ENCODE measurements around the gene TPSAB1.
"Not testable (repeated sequence)": the region's sequence is repeated elsewhere in the genome, so short reads cannot be mapped to it uniquely, and the experiment has no call there.

Gene TPSAB1

DNA sequence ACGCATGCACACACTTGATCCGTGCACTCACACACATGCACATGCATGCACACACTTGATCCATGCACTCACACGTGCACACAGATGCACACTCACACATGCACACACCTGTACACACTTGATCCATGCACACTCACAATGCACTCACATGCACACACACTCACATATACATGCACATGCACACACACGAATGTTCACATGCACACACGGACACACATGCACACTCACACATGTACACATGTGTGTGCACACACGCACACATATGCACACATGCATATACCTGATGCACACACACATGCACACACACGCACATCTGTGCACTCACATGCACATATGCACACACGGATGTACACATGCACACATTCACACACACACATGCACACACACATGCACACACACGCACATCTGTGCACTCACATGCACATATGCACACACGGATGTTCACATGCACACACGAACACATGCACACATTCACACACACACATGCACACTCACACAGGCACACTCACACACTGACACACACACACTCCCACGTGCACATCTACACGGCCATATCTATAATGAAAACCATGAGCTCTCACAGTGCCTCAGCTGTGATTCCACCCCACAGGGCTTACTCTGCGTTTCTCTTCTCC lies 7.5 kb downstream of the TPSAB1 start:
- not testable (repeated sequence) for DNase-seq (ENCODE audit: low read depth in 2 of 2)

DNA sequence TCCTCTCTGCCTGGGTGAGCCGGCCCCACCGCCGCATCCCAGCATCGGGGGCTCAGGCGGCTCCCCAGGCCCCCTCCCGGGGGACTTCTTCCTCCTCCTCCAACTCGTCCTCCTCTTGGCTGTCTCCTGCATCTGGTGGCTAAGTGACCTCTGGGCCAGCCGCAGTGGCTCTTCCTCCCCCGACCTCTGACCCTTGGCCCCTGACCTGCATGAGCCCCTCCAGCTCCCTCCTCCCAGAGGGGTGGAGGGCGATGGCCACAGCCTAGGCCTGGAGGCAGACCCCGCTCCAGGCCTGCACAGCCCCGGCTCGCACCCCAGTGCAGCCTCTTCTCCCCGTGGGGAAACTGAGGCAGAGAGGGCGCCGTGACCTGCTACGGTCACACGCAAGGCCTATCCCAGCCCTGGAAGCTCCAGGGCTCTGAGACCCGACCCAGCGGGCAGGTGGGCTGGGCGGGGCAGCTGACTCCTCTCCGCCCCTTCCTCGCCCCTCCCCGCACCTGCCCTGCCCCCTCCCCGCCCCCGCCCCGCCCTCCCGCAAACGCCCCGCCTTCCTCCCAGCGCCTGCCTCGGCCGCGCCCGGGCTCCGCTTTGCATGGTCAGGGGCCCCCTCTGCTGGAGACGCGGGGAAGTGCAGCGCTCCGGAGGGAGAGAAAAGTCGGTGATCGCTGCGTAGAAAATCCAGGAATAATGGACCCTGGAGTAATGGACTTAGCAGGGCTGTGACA lies 8.7 kb downstream of the TPSAB1 start:
- not testable (repeated sequence) for DNase-seq (ENCODE audit: low read depth in 2 of 2)

DNA sequence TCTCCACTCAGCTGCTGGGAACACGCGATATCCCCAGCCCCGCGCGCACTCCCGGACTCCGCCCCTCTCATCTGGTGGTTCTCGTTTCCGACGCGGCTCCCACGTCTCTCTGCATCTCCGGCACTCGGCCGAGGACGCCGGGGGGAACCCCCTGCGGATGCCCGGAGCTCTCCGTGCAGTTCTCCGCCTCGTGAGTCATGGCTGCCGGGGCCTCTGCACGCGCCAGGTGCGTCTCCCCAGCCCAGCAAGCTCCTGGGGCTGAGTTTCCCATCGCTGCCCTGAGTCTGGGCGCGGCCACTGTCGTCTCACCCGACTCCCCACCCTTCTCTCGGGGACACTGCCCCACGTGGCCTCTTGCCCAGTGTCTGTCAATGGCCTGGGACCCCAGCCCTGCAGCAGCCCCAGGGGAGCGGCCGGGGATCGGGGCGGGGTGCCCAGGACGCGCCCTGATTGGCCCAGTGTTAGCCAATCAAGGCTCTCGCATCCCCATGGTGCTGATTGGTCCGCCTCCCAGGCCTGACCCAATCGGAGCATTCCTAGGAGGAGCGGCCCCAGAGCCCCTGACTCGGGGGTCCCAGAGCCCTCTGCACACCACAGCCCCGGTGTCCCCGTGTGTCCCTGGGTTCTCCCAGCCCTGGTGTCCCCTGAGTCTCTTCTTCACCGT lies 13.3 kb downstream of the TPSAB1 start:
- DNase-seq (ENCODE audit: low read depth in 2 of 2), result not testable (repeated sequence)

DNA sequence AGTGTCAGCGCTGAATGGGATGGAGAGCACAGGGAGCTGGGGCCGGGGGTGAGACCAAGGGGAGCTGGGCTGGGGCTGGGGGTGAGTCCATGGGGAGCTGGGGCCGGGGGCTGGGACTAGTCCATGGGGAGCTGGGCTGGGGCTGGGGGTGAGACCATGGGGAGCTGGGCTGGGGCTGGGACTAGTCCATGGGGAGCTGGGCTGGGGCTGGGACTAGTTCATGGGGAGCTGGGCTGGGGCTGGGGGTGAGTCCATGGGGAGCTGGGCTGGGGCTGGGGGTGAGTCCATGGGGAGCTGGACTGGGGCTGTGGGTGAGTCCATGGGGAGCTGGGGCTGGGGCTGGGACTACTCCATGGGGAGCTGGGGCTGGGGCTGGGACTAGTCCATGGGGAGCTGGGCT lies 14.3 kb downstream of the TPSAB1 start:
- not testable (repeated sequence) for DNase-seq (ENCODE audit: low read depth in 2 of 2)

DNA sequence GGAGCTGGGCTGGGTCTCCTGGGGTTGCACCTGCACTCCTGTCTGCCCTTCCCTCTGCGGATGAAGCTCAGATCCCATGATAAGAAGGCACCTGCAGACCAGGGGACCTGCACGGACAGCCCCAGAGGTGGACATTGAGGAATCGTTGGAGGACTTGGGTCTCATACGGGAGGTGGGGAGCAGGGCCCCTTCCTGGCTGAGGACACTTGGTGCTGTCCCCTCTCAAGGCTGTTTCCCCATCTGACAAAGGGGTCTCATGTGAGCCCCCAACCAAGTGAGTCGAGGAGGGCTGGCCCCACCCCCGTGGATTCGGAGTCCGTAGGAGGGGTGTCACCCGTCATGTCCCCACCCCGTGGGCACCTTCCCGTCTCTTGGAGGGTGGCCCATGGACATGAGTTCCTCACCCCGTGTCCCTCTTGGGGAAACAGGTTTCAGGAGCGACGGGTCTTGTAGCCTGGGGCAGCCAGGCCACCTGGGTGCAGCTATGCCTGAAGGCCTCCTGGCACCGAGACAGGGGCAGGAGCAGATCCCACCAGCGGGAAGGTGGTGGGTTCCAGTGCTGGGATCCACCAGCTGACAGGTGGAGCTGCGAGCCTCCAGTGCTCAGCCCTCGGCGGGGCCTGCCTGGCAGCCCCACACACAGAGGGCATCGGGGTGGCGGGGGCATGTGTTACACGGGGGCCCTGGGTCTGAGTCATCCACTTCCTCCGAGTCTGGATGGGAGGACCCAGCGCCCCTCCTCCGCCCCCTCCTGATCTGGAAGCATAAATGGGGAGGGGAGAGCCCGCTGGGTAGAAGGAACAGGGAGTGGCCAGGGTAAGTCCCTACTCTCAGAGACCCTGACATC lies 15.0 kb downstream of the TPSAB1 start, which contains the start of gene TPSD1:
Gene TPSD1 (plus strand): TSS at position 794 of the 847 bp plus-strand sequence. CDS start 212 bp downstream, outside the sequence.
- not testable (repeated sequence) for DNase-seq (ENCODE audit: low read depth in 2 of 2)

DNA sequence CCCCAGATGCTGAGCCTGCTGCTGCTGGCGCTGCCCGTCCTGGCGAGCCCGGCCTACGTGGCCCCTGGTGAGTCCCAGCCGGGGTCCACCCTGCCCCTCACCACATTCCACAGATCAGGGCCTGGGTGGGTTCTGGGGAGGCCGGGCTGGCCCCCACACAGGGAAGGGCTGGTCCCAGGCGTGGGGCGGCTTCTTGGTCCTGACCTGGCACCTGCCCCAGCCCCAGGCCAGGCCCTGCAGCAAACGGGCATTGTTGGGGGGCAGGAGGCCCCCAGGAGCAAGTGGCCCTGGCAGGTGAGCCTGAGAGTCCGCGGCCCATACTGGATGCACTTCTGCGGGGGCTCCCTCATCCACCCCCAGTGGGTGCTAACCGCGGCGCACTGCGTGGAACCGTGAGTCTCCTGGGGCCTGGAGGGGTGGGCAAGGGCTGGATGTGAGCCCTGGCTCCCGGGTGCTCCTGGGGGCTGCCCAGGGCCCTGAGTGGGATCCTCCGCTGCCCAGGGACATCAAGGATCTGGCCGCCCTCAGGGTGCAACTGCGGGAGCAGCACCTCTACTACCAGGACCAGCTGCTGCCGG lies 15.9 kb downstream of the TPSAB1 start:
- DNase-seq (ENCODE audit: low read depth in 2 of 2), result not testable (repeated sequence)

DNA sequence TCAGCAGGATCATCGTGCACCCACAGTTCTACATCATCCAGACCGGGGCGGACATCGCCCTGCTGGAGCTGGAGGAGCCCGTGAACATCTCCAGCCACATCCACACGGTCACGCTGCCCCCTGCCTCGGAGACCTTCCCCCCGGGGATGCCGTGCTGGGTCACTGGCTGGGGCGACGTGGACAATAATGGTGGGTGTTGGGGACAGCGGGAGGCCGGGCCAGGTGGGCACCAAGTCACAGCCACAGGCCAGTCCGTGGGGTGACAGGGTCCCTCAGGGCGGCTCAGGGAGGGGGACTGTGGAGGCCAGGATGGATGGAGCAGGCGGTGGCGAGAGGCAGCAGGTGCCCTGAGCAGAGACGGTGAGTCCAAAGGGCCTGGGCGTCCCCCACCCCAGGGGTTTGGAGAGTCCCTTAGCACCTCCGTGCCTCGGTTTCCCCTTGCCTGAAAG lies 16.4 kb downstream of the TPSAB1 start:
- DNase-seq (ENCODE audit: low read depth in 2 of 2), result no peak

DNA sequence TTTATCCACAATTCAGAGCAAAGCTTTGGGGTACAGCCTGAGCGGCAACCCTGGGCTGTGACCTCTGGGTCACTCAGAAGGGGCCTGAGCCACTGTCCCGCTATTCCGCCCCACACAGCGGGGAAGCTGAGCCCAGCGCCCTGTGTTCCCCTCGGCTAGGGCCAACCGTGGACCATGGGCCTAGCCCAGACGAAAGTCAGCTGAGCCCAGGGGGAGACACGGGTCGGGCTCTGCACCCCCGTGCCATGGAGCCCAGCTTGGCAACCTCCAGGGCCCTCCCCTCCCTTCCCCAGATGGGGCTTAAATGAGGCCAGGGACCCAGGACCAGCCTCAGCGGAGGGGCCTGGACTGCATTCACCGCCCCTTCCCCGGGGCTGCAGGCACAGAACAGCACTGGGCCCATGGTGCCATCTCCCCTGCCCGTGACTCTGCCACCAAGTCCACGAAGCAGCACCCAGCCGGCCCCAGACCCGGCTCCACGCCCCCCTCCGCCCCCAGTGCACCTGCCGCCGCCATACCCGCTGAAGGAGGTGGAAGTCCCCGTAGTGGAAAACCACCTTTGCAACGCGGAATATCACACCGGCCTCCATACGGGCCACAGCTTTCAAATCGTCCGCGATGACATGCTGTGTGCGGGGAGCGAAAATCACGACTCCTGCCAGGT lies 17.2 kb downstream of the TPSAB1 start:
- no peak for DNase-seq (ENCODE audit: low read depth in 2 of 2)

DNA sequence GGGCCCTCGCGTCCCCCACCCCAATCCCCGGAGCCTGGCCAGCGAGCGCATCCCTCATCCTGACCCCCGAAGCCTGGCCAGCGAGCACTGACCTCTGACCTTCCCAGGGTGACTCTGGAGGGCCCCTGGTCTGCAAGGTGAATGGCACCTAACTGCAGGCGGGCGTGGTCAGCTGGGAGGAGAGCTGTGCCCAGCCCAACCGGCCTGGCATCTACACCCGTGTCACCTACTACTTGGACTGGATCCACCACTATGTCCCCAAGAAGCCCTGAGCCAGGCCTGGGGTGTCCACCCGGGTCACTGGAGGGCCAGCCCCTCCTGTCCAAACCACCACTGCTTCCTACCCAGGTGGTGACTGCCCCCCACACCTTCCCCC lies 17.7 kb downstream of the TPSAB1 start:
- DNase-seq (ENCODE audit: low read depth in 2 of 2), result no peak

DNA sequence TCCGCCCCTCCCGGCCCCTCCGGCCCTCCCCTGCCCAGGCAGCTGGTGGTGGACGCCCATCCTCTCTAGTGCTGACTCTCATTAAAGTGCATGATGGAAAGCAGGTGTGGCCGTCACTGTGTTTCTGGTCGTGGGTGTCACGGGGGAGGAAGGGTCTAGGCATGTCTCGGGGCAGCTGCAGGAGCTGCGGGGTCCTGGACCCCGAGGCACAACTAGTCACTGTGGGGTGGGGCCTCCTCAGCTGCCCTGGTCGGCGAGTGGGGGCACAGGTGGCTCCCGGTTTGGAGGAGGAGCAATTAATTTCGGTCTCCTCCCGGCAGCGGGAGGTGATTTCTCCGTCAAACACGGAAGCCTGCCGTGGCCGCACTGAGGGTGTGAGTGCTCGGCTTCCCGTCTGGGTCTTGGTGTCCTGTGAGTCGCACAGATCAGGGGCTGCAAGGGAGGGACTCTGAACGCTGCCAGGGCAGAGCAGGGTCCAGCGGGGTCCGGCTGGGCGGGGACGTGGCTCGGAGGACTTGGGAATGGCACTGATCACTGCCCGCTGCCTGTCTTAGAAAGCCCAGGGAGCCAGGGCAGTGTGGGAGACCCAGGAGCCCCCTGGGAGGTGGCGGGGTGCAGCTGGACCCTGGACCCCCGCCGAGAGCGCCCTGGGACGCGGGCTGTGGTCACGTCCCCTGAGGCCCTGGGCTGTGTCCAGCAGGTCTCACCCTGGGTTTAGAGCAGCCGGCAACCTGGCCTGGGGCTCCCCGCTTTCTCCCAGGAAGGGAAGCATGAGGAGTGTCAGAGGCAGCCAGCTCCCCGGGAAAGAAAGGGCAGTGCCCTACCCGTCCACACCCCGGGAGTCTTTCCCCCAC lies 18.6 kb downstream of the TPSAB1 start:
- DNase-seq (ENCODE audit: low read depth in 2 of 2), result no peak

DNA sequence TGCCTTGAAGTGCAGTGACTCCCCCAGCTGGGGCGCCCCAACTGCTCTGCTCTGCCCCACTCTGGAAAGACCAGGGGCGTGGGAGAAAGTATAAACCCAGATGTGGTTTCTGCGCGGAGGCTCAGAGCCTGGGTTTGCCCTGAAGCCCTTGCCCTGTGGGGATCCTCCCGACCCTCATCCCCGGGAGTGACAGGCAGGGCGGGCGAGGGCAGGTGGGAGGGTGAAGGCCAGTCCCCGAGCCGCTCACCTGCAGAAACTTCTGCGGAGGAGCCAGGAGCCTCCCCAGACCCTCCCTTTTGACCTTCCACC lies 19.2 kb downstream of the TPSAB1 start:
- DNase-seq (ENCODE audit: low read depth in 2 of 2), result no peak

DNA sequence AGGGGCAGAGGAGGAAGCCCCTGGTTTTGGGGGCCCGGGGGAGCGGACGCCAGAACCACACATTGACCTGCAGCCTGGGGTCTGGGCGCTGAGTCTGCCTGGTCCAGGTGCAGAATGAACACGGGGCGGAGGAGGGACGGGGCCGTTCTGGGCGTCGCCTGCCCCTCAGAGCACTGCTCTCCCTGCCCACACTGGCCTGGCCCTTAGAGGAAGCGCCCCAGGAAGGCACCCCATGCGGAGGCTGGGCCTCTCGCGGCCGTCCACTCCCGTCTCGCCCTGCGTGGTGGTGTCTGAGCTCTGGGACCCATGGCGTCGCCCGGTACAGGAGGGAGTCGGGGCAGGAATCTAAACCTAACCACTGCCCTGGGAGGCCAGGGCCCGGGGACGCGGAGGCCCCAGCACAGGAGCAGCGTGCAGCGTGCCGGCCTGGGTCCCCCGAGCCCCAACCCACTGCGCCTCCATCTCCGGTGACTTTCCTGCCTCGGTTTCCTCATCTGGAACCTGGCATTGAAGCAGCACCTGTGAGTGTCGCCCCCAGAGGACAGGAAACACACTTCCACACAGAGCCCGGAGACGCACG lies 19.7 kb downstream of the TPSAB1 start:
- no peak for DNase-seq (ENCODE audit: low read depth in 2 of 2)

DNA sequence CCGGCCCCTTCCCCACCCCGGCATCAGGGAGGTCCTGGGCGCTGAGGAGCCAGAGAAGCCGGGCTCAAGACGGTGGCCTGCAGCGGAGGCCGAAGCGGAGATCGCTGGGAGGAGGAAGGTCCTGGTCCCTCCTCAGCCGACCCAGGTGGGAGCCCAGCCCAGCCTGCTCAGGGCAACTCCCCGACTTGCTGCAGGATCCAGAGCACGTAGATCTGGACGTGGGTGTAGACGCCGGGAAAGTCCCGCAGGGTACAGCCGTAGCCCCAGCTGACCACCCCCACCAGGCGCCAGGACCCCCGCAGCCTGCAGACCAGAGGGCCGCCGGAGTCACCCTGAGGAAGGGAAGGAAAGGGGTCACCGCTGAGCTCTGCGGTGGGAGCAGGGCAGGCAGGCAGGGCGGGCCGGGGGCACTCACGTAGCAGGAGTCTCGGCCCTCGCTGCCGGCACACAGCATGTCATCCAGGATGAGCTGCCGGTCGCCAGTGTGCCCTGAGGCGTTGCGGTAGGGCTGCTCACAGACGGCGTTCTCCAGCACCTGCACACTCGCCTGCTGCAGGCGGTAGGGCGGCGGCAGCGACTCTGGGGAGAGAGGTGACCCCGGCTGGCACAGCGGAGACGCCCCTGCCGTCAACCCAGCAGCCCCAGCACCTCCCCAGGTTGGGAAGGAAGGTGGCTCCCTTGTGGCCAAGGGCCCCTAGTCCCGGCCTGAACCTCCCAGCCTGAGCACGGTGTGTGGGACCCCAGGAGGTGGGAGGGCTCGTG lies 20.8 kb downstream of the TPSAB1 start:
- DNase-seq (ENCODE audit: low read depth in 2 of 2), result no peak

DNA sequence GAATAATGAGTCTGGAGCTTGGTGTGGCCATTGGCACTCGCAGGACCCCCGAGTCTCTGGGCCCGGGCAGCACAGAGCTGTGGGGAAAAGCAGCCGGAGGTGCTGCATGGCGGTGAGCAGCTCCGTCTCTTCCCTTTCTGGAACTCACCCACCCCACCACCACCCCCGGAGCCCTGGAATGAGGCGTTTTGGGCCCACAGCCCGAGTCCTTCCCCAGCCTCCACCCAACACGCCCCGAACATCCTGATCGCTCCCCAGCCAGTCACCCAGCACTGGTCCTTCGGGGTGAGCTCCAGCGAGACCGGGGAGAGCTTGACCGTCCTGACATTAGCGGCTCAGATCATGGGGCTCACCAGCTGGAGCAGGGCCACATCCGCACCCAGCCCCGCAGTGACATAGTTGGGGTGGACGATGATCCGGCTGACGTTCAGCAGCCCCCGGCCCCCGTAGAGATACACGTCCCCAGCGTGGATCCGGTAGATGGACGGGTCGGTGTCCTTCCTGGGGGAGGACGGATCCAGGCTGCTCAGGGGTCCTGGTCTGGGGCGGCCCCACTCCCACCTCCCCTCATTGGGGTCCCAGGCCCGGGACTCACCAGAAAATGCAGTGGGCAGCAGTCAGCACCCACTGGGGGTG lies 21.8 kb downstream of the TPSAB1 start:
- DNase-seq (ENCODE audit: low read depth in 2 of 2), result no peak

DNA sequence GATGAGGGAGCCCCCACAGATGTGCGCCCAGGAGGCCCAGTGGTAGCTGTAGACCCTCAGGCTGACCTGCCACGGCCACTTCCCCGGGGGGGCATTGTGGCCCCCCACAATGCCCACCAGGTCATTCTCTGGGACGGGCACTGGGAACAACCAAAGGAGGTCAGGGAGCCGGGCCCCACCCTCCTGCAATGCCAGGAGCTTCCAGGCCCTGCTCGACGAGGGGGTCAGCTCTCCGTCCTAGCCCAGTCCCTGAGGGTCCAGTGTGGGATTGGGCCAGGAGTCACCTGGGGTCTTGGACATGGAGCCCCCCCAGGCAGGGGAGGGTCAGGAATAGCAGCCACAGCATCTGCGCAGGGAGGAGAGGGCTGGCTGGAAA lies 22.3 kb downstream of the TPSAB1 start:
- no peak for DNase-seq (ENCODE audit: low read depth in 2 of 2)

DNA sequence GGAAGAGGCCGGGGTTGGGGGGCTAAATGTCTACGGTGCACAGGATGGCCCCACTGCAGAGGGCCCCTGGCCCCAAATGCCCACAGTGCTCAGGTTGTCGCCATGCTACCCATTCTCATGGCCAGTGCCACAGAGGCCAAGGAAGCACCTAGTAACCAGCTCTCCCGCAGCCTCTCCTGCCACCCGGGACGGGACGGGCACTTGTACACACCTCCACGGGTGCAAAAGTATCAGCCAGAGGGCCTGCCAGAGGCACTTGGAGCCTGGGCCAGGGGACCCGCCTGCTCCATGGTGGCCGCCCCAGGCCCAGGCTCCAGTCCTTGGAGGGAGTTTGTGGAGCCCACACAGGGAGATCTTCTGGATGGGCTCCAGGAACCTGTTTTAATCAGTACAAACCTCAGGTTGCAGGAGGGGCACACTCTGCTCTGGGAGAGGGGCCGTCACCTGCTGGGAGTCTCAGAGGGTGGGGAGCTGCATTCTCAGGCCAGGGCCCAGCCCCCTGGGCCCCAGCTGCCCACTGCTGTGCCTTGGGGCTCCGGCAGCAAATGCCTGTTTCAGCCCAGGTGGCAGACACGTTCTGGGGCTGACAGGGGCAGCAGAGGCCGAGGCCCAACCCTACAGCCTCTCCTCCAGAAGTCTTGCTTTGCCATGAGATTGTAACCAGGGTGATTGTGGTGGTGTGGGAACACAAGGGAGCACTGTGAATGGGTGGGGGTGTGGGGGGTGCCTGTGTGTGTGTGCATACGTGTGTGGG lies 23.3 kb downstream of the TPSAB1 start:
- no peak for DNase-seq (ENCODE audit: low read depth in 2 of 2)

DNA sequence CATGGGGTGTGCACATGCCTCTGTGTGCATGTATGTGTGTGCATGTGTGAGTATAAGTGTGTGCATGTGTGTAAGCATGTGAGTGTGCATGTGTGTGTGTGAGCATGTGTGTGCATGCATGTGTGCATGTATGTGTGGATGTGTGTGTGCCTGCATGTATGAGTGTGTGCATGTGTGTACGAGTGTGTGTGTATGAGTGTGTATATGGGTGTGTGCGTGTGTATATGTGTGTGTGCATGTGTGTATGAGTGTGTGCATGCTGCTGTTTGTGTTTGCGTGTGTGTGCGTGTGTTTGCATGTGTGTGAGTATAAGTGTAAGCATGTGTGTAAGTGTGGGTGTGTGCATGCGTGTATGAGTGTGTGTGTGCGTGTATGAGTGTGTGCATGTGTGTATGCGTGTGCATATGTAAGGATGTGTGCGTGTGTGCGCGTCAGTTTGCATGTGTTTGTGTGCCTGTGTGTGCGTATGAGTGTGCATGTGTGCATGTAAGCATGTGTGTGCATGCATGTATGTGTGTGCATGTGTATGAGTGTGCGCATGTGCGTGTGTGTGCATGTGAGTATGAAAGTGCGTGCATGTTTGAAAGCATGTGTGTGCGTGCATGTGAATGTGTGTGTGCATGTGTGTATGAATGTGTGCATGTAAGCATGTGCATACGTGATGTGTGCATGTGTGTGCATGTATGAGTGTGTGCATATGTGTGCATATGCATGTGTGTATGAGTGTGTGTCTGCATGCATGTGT lies 24.0 kb downstream of the TPSAB1 start:
- no peak for DNase-seq (ENCODE audit: low read depth in 2 of 2)
